ENCODE results near the gene SMIM12.

- TF ChIP-seq POLR2A (IDR thresholded peaks at IDR 0.05): no peak
- TF ChIP-seq, protein P1, sequence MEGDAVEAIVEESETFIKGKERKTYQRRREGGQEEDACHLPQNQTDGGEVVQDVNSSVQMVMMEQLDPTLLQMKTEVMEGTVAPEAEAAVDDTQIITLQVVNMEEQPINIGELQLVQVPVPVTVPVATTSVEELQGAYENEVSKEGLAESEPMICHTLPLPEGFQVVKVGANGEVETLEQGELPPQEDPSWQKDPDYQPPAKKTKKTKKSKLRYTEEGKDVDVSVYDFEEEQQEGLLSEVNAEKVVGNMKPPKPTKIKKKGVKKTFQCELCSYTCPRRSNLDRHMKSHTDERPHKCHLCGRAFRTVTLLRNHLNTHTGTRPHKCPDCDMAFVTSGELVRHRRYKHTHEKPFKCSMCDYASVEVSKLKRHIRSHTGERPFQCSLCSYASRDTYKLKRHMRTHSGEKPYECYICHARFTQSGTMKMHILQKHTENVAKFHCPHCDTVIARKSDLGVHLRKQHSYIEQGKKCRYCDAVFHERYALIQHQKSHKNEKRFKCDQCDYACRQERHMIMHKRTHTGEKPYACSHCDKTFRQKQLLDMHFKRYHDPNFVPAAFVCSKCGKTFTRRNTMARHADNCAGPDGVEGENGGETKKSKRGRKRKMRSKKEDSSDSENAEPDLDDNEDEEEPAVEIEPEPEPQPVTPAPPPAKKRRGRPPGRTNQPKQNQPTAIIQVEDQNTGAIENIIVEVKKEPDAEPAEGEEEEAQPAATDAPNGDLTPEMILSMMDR (IDR thresholded peaks at IDR 0.05): no peak
Measured at GRCh38 chr1:34806396-34806795, 53.2 kb downstream of the SMIM12 start.
